Neural crest cell (in vitro differentiated cells): ENCODE results near the gene CXCR6. TPM values are rescaled to one million over a fixed set of nuclear protein-coding genes. Genes with fewer than 3 reads are reported as not detected.

Experiments
- DNase-seq: peaks from one replicate; pipeline ENCODE4 v3.0.0; 2021; ENCODE audit warnings: low read depth, mixed read lengths, low spot score
- H3K27ac Mint-ChIP-seq: one replicate; pipeline ENCODE4 v1.8.0; 2021; ENCODE audit warnings: mild to moderate bottlenecking, mixed read lengths; ENCODE audit not compliant: unreplicated experiment
- H3K27me3 Mint-ChIP-seq: 2 replicates; pipeline ENCODE4 v1.8.0; 2021; ENCODE audit warnings: low read depth, mild to moderate bottlenecking, mixed read lengths
- H3K36me3 Mint-ChIP-seq: 2 replicates; pipeline ENCODE4 v1.8.0; 2021; ENCODE audit warnings: low read depth, mild to moderate bottlenecking, mixed read lengths
- H3K4me1 Mint-ChIP-seq: 2 replicates; pipeline ENCODE4 v1.8.0; 2021; ENCODE audit warnings: mixed read lengths
- H3K4me3 Mint-ChIP-seq: one replicate; pipeline ENCODE4 v1.8.0; 2021; ENCODE audit warnings: mild to moderate bottlenecking, mixed read lengths
- H3K9me3 Mint-ChIP-seq: 2 replicates; pipeline ENCODE4 v1.8.0; 2021; ENCODE audit warnings: mixed read lengths
- CTCF ChIP-seq: fragments of 200-600 bp; sonication (generic); conservative IDR thresholded peaks from 2 replicates; pipeline ENCODE4 v1.5.0; 2021; ENCODE audit warnings: antibody characterized with exemption, mild to moderate bottlenecking
- total RNA-seq: library from RNA; stranded (reverse); gene quantifications from 2 replicates; pipeline ENCODE4 v1.2.1, GENCODE V29; 2021

Gene CXCR6
- total RNA-seq, 1 donor from 2014 or later: not detected

DNA sequence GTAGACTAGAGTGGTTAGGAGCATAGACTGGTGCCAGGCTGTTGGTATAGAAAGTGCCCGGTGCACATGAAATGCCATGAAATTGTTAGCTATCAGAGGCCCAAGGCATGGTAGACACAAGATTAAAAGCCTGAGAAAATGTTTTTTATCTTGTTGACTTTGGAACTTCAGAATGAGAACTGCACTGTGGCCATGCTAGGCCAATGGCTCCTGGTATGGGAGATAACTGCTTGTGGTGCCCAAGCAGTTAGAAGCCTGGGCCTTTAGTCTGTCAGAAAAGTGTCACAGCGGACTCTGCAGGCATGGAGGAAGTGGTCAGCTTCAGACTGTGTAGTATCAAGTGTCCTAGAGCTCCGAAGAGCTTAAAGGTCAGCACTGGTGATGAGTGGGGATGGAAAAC lies 40.5 kb downstream of the CXCR6 start:
- H3K27me3 Mint-ChIP-seq: no peaks in the 10 kb centered on the region
- H3K4me3 Mint-ChIP-seq: no peak overlapping the region
- no peak overlapping the region for H3K27ac Mint-ChIP-seq
- no peaks in the 10 kb centered on the region for H3K9me3 Mint-ChIP-seq
- no peak for TF ChIP-seq CTCF
- no peaks in the 10 kb centered on the region for H3K36me3 Mint-ChIP-seq
- H3K4me1 Mint-ChIP-seq: peaks cover 15% of the 10 kb centered on the region
- DNase-seq: no peak

GRCh38 chr3:45984331-45985312 lies 41.4 kb downstream of the CXCR6 start:
- H3K36me3 Mint-ChIP-seq: no peaks in the 10 kb centered on the region
- no peak overlapping the region for H3K4me3 Mint-ChIP-seq
- no peaks in the 10 kb centered on the region for H3K27me3 Mint-ChIP-seq
- no peak overlapping the region for H3K27ac Mint-ChIP-seq
- no peak for TF ChIP-seq CTCF
- peaks cover 15% of the 10 kb centered on the region for H3K4me1 Mint-ChIP-seq
- no peak for DNase-seq
- H3K9me3 Mint-ChIP-seq: no peaks in the 10 kb centered on the region

- Mint-ChIP-seq H3K27ac (no peak overlapping the region), H3K36me3 (no peaks in the 10 kb centered on the region), H3K9me3 (no peaks in the 10 kb centered on the region), H3K4me1 (peaks cover 15% of the 10 kb centered on the region), H3K27me3 (no peaks in the 10 kb centered on the region), H3K4me3 (no peak overlapping the region)
- no peak for DNase-seq
- no peak for TF ChIP-seq CTCF
Observed at GRCh38 chr3:45985532-45986302, 42.5 kb downstream of the CXCR6 start.

- Mint-ChIP-seq H3K27ac (peak overlapping the region; percentile 76), H3K36me3 (no peaks in the 10 kb centered on the region), H3K4me1 (peaks cover 15% of the 10 kb centered on the region), H3K27me3 (no peaks in the 10 kb centered on the region), H3K9me3 (no peaks in the 10 kb centered on the region), H3K4me3 (no peak overlapping the region)
- no peak for DNase-seq
- TF ChIP-seq CTCF: no peak
Observed at GRCh38 chr3:45986303-45986982, 43.2 kb downstream of the CXCR6 start.
